OCI-LY1 (cell line): Measurements from ENCODE around the gene PHLDA2.

Experiments used
- H2AFZ ChIP-seq: fragments of 200-600 bp; sonication (generic), shearing (Covaris generic); 2 replicates; pipeline ENCODE4 v1.6.0; 2014; ENCODE audit warnings: antibody characterized with exemption, mild to moderate bottlenecking, low read length
- H3F3A ChIP-seq: fragments of 200-600 bp; sonication (generic), shearing (Covaris generic); 2 replicates; pipeline ENCODE4 v1.6.0; 2014; ENCODE audit warnings: mild to moderate bottlenecking, antibody characterized with exemption, low read length, moderate library complexity; ENCODE audit not compliant: insufficient read depth
- H3K27ac ChIP-seq: fragments of 200-600 bp; sonication (generic); 2 replicates; pipeline ENCODE4 v1.5.1; 2014; ENCODE audit warnings: low read length, mixed run types, mild to moderate bottlenecking, low read depth; ENCODE audit not compliant: poor library complexity, severe bottlenecking
- H3K27me3 ChIP-seq: fragments of 200-600 bp; sonication (generic); 2 replicates; pipeline ENCODE4 v1.6.0; 2014; ENCODE audit warnings: antibody characterized with exemption, mild to moderate bottlenecking, low read length, moderate library complexity; ENCODE audit not compliant: insufficient read depth
- H3K36me3 ChIP-seq: fragments of 200-600 bp; sonication (generic); 2 replicates; pipeline ENCODE4 v1.6.1; 2014; ENCODE audit warnings: mild to moderate bottlenecking, antibody characterized with exemption, low read length, moderate library complexity, mixed read lengths; ENCODE audit not compliant: insufficient read depth
- H3K4me1 ChIP-seq: fragments of 200-600 bp; sonication (generic); 2 replicates; pipeline ENCODE4 v1.5.1; 2014; ENCODE audit warnings: mild to moderate bottlenecking, low read length, moderate library complexity; ENCODE audit not compliant: insufficient read depth, severe bottlenecking
- H3K4me2 ChIP-seq: fragments of 200-600 bp; sonication (generic), shearing (Covaris generic); 2 replicates; pipeline ENCODE4 v1.6.1; 2014; ENCODE audit warnings: low read length
- H3K4me3 ChIP-seq: fragments of 200-600 bp; sonication (generic); 2 replicates; pipeline ENCODE4 v1.5.1; 2014; ENCODE audit warnings: low read length, low read depth, mild to moderate bottlenecking, mixed read lengths; ENCODE audit not compliant: poor library complexity, severe bottlenecking
- H3K79me2 ChIP-seq: fragments of 200-600 bp; shearing (Covaris generic); 2 replicates; pipeline ENCODE4 v1.6.1; 2016; ENCODE audit warnings: mixed run types, low read length, mixed read lengths; ENCODE audit not compliant: insufficient read depth
- H3K9ac ChIP-seq: fragments of 200-600 bp; sonication (generic), shearing (Covaris generic); 2 replicates; pipeline ENCODE4 v1.6.1; 2014; ENCODE audit warnings: mild to moderate bottlenecking, low read length, mixed read lengths
- H3K9me2 ChIP-seq: fragments of 200-600 bp; sonication (generic), shearing (Covaris generic); 2 replicates; pipeline ENCODE4 v1.6.1; 2014; ENCODE audit warnings: low read depth, mild to moderate bottlenecking, low read length, mixed read lengths
- H3K9me3 ChIP-seq: fragments of 200-600 bp; shearing (Covaris generic); 2 replicates; pipeline ENCODE4 v1.6.1; 2014; ENCODE audit warnings: low read length, mixed read lengths
- H4K20me1 ChIP-seq: fragments of 200-600 bp; sonication (generic), shearing (Covaris generic); 2 replicates; pipeline ENCODE4 v1.6.0; 2016; ENCODE audit warnings: mild to moderate bottlenecking, low read length; ENCODE audit not compliant: insufficient read depth
- CTCF ChIP-seq: fragments of 200-600 bp; sonication (generic), shearing (Covaris generic); IDR thresholded peaks from 2 replicates; pipeline ENCODE4 v1.5.1; 2017; ENCODE audit warnings: mild to moderate bottlenecking, antibody characterized with exemption, low read length, moderate library complexity, mixed read lengths
- EZH2 ChIP-seq: fragments of 200-600 bp; sonication (generic), shearing (Covaris generic); IDR thresholded peaks from 2 replicates; pipeline ENCODE4 v1.8.0; 2017; ENCODE audit warnings: borderline replicate concordance, mixed run types, mild to moderate bottlenecking, antibody characterized with exemption, low read length, moderate library complexity, mixed read lengths

PHLDA2 gene

GRCh38 chr11:2947744-2948143, 18.5 kb upstream of the PHLDA2 start:
- Histone ChIP-seq H3K79me2 (no peaks in the 10 kb centered on the region), H3K4me1 (peaks cover 5% of the 10 kb centered on the region), H3K9ac (no peak overlapping the region), H3K9me2 (no peaks in the 10 kb centered on the region), H3K27me3 (no peaks in the 10 kb centered on the region), H2AFZ (no peak overlapping the region), H3K4me2 (no peak overlapping the region), H3K4me3 (no peak overlapping the region), H3K27ac (no peak overlapping the region), H3F3A (no peaks in the 10 kb centered on the region), H4K20me1 (no peaks in the 10 kb centered on the region), H3K36me3 (peaks cover 94% of the 10 kb centered on the region), H3K9me3 (no peaks in the 10 kb centered on the region)
- TF ChIP-seq EZH2 (no peak), CTCF (no peak)

GRCh38 chr11:2945757-2946287, 16.6 kb upstream of the PHLDA2 start:
- H3F3A ChIP-seq, result no peaks in the 10 kb centered on the region
- H3K4me1 ChIP-seq, result peaks cover 9% of the 10 kb centered on the region
- H4K20me1 ChIP-seq, result no peaks in the 10 kb centered on the region
- no peak overlapping the region for H3K9ac ChIP-seq
- H3K27me3 ChIP-seq, result no peaks in the 10 kb centered on the region
- no peaks in the 10 kb centered on the region for H3K9me2 ChIP-seq
- no peak overlapping the region for H3K4me2 ChIP-seq
- H3K36me3 ChIP-seq, result peaks cover 74% of the 10 kb centered on the region
- H3K79me2 ChIP-seq, result no peaks in the 10 kb centered on the region
- TF ChIP-seq EZH2, result no peak
- TF ChIP-seq CTCF, result no peak
- no peak overlapping the region for H2AFZ ChIP-seq
- no peaks in the 10 kb centered on the region for H3K9me3 ChIP-seq
- no peak overlapping the region for H3K27ac ChIP-seq
- H3K4me3 ChIP-seq, result no peak overlapping the region

DNA sequence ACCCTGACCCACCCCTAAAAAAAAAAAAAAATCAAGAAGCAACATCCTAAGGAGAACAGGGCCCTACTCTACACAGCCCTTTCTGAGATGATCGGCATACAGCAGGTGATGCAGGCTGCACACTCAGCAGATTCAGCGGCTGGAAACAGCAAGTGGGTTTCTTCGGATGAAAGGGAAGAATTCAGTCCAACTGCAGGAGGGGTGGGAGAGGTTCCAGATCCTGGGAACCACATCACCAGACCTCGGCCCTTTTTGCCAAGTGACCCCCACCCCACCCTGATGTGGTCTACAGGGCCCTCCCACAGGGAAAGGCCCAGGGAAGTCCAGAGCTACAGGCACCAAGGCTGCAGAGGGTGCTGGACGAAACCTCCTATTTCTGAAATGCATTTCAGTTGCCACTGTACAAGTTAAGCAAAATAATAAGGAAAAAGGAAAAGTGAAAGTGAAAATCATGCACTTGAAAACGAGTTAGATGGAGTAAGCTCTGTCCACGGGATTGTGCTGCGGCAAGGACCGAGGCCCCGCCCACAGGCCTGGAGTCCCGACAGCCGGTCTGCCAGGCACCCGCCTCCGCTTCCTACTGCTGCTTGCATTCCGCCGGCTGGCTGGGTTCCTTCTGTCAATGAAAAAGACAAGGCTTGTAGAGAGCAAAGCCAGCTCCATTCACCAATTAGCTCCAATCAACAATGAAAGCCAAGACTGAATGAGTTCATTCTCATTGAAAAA, 16.0 kb upstream of the PHLDA2 start:
- Histone ChIP-seq H3K27ac (no peak overlapping the region), H3K27me3 (no peaks in the 10 kb centered on the region), H3K4me2 (no peak overlapping the region), H3K9me3 (no peaks in the 10 kb centered on the region), H4K20me1 (no peaks in the 10 kb centered on the region), H3K9ac (no peak overlapping the region), H2AFZ (no peak overlapping the region), H3K79me2 (no peaks in the 10 kb centered on the region), H3K4me1 (peaks cover 9% of the 10 kb centered on the region), H3K4me3 (no peak overlapping the region), H3K9me2 (no peaks in the 10 kb centered on the region), H3F3A (no peaks in the 10 kb centered on the region), H3K36me3 (peaks cover 68% of the 10 kb centered on the region)
- TF ChIP-seq CTCF, result no peak
- no peak for TF ChIP-seq EZH2
